NCI-H446 treated with DMSO at 0.1 percent for 48 hours (cell line): ENCODE data around the gene SIGLEC1.

ENCODE experiments used
- DNase-seq: peaks from one replicate; lab custom pipeline; 2025; lab: John Stamatoyannopoulos, UW

SIGLEC1 gene

DNA sequence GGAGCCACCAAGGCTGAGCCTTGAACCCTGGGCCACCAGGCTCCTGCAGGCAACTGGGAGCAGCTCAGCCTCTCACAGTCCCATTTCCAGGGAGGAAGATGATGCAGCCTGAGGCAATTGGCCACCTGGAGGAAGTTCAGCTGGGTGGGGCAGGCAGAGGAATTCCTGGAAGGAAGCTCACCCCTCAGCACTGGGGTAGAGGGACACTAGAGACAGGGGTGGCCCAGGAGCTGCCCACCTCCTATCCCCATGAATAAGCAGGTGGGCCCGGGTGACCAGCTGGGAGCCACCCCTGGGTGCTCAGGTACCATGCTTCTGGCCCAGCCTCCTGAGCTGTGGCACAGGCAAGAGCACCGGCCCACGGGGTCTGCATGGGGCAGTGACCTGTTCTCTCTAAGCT is 16.5 kb upstream of the SIGLEC1 start:
- DNase-seq, result no peak

DNA sequence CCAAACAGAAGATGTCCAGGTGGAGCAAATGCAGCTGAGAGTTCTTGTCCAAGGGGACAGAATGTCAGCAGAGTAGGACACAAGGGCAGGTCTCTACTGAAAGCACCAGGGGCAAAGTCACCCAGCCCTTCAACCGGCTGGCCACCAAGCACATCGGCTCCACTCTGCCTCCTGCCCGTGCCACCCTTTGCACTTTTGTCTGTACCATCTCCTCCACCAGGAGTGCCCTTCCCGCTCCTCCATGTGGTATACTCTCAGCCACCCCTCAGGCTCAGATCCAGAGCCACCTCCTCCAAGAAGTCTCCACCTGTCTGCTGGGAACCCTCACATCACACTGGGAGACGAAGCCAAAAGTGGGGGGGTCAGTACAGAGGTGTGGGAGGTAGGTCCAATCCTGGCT is 16.0 kb upstream of the SIGLEC1 start:
- DNase-seq, result no peak

DNA sequence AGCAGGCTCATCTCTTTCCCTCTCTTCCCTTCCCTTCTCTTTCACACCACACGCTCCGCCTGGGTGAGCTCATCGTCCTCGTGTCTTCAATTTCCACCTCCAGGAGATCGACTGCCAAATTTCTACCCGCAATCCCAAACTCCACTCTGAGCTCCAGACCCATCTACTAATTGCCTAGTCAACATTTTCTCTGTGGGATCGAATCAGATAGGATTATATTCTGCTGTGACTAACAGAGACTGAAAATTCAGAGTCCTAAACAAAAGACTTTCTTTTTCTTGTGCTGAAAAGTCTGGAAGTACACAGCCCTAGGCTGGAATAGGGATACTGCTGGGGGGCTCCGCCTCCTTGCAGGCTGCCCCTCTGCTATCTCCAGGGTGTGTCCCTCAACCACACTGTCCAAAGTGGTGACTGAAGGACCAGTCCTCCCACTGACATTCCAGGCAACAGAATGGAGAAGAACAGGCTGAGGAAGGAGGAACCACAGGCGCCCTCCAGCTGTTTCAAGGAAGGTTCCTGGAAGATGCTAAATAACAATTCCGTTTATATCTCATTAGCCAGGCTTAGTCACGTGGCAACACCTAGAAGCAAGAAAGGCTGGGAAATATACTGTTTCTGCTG is 15.1 kb upstream of the SIGLEC1 start:
- DNase-seq, result no peak

DNA sequence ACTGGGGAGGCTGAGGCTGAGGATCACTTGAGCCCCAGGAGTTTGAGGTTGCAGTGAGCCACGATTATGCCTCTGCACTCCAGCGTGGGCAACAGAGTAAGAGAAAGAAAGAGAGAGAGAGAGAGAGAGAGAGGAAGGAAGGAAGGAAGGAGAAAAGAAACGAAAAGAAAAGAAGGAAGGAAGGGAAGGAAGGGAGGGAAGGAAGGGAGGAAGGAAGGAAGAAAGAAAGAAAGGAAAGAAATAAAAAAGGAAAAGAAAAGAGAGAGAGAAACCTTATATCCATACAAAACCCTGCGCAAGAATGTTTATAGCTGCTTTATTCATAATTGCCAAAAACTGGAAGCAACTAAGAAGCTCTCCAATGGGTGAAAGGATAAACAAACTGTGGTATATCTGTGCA is 12.0 kb upstream of the SIGLEC1 start:
- no peak for DNase-seq

DNA sequence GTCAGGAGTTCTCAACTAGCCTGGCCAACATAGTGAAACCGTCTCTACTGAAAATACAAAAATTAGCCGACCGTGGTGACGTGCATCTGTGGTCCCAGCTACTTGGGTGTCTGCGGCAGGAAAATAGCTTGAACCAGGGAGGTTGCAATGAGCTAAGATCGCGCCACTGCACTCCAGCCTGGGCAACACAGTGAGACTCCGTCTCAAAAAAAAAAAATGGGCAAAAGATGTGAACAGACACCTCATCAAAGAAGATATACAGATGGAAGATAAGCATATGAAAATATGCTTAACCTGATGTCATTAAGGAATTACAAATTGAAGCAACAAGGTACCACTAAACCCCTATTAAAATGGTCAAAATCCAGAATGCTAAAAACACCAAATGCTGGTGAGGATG is 10.9 kb upstream of the SIGLEC1 start:
- DNase-seq, result no peak

DNA sequence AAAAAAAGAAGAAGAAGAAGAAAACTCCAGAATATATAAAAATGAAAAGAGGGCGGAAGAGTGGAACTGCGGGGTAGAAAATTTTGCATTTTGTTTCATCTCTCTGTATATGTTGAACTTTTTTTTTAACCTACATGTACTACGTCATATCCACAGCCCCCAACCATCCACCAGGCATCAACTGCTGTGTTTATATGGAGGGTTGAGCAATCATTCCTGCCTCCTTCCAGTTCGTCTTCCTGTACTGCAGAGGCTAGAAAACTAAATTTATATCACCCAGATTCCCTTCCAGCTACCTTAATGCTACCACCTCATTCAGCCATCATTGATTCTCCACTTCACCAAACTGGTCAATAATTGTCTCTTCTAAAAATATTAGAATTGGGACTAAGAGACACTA is 9.5 kb upstream of the SIGLEC1 start:
- no peak for DNase-seq

DNA sequence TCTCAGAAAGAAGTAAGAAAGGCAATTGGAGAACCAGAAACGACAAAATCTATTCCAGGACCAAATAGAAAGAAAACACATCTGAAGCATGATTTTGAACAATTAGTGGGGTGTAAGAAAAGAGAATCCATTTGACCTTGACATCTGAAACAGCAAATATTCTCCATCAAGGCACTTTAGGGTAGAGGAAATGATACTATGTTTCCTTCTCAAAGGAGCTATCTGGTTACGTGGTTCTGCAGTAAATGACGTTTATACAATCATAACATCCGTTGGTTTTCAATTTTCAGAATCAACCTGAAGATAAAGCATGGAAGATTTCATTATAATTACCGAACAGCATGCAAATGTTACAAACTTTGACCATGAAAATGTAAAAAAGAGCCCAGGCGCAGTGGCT is 8.2 kb upstream of the SIGLEC1 start:
- DNase-seq, result no peak

DNA sequence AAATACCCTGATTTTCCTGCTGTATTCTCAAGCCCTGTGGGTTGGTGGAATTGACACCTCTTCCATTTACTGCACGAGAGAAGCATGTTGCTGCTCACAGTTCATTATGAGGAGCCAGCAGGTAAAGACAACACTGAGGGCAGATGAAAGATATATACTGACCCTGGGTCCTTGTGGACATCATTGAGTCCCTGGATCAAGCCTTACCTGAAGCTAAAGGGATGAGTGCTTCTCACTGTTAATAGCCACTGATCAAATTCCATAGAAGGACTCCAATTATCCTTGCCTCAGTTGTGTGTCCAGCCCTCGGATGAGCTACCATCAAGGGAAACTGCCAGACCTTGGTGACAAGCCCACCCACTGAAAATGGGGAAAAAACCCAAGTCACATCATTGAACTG is 7.7 kb upstream of the SIGLEC1 start:
- DNase-seq, result no peak

DNA sequence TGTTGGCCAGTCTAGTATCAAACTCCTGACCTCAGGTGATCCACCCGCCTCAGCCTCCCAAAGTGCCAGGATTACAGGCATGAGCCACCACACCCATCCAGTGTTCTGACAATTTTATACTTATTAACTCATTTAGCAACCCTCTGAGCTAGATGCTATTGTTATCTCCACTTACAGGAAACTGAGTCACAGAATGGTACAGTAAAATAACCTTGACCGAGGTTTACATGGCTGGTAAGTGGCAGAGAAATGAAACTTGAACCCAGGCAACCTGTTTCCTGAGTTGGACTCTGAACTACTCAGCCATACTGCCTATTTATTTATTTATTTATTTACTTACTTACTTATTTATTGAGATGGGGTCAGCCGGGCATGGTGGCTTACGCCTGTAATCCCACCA is 6.6 kb upstream of the SIGLEC1 start:
- no peak for DNase-seq

DNA sequence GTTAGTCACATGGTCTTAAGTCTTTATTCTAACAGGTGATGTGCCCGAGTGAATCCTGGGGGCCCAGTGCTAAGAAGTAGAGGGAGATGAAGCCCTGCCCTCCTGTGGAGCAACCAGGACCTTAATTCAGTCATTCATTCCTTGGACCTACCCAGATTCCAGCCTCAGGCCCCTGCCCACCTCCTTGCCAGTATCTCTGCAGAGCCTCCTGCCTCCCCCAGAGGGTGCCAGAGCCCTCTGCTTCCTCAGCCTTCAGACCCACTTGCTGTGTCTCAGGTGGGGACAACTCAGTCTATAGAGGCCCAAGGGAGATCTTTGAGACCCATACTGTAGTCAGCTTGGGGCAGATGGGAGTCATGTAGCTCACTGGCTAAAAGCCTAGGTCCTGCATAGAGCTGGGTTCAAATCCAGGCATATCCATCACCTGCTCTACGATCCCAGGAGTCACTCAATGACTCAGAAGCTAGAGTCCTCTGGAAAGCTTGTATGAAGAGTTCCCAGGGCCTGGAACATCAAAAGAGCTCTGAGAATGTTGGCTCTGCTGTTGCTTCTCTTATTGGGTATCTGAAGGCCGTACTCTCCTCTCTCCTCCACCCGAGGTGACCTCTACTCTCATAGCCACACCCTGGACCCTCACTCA is 3.9 kb upstream of the SIGLEC1 start:
- peak; percentile 8 for DNase-seq

DNA sequence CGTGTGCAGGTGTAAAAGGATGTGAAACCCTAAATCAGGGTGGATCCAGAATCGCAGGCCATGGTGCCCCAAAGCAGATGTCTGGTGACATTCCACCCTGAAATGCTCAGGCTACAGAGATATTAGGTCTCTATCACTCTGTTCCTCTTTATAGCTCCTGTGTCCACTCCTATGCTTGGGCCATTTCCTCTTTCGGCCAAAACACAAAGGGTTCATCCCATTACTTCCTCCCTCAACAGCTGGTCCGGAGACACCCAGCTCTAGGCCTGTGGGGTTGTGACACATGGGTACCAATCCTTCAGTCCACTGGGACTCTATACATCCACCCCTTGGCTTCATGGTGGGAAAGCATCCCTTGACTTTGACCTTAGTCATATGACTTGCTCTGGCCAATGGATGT is 1.7 kb upstream of the SIGLEC1 start:
- no peak for DNase-seq

DNA sequence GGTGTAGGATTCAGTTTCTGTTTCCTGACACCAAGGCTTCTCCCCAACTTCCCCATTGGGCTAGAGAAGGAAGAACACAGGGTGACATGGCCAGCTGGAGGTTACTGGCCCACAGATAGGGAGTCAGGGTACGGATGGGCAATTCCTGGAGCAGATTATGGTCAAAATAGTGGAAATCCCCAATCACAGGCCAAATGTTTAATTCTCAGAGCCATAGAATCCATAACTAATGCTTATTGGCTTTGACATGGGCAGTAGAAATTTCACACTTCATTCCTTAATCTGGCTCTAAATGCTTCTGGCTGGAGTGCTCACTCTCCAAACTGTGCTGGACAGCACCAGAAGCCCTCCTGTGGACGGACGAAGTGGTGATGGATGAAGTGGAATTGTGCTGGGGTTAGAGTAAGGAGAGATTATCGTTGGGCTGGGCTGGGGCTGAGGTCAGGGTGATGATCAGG is 887 bp downstream of the SIGLEC1 start:
- DNase-seq, result no peak

DNA sequence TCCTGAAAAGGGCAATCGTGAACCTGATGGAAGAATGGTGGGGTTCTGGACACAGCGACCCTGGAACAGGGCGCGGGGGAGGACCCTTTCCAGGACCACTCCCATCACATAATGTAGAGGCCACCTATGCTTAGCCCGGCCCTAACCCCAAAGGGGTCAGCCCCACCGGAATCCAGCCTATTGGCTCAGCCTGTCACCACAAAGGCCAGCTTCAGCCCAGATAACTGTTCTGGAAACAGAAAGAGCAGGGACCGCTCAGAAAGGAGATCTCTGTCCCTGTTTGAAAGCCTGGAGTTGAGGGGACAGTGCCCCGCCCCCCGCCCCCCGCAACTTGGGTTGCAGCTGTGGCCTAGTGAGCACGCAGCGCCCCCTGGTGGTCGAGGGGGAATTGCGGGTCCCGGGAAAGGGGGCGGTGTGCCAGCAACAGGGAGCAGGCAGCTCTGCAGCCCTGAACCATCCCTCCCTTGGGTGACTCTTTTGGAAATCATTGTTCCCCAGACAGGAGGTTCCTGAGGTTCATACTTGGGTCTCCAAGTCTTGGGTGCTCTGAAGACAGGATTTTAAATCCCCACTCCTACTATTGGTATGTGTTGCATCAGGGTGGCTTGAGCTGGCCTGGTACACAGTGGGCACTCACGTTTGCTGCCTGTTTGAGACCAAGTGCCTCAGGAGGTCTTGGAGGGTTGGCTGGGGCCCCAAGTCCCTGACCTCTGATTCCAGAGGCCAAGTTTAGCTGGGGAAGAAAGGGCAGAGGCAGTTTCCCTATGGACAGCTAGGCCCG is 1.5 kb downstream of the SIGLEC1 start:
- DNase-seq, result no peak

DNA sequence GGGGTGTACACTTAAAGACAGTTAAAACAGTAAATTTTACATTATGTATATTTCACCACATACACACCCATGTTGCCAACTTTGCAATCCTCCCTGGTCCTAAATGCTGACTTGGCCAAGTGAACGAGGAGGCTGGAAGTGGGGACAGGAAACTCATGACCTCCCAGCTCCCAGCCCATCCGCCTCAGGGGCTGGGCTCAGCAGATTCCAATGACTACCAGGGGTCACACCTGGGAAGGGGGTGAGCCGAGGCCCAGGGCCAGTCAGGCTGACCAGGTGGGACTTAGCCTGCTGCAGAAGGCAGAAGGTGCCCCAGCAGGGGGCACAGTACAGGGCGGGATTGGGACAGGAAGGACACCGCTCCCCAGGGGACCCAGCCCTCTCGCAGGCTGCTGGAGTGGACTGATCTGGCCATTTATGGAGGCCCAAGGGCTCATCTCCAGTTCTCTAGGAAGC is 2.4 kb downstream of the SIGLEC1 start:
- DNase-seq, result no peak

DNA sequence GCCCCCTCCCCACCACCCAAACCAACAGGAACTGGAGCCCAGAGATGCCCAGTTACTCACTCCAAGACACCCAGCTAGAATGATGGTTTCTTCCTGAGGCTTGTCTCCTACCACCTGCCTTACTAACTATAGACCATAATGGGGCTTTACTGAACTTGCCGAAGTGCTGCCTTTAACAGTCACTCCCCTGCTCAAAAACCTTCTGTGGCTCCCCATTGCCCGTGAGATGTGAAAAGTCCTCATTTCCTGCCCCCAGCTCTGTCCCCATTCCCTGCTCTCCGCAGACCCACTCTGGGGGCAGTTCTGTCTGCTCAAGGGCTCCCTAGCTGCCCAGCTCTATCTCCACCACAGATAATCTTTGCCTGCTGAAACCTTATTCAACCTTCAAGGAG is 4.9 kb downstream of the SIGLEC1 start:
- DNase-seq, result no peak

DNA sequence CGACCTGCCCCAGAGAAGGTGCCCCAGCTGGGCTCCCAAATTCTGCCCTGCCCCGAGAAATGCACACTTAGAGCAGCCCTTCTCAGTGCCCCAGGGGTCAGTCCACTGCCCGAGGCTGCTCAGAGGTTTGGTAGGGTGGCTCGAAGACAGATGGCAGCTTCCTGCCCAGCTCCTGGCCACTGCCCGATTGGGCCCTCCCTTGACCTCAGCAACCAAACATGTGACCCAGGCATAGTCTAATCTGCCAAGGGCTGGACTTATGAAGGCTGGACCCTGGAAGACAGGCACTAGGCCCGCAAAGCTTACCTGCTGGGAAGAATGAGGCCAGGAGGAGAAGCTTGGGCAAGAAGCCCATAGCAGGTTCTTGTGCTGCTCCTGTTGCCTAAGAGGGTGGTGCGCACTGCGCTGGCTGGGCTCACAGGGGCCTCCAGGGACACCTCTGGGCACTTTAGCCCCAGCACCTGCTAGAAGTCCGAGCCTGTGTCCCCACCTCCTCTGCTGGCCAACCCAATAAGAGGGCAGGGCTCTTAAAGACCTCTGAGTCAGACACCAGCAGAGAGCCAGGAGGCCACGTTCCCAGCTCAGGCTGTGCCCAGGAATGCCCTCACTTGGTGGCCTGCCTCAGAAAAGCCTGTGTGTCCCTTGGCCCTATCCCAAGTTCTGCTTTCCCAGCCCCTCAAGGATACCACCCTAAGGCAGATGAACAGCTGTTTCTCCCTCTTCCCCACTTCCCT is 5.5 kb downstream of the SIGLEC1 start:
- DNase-seq, result no peak

DNA sequence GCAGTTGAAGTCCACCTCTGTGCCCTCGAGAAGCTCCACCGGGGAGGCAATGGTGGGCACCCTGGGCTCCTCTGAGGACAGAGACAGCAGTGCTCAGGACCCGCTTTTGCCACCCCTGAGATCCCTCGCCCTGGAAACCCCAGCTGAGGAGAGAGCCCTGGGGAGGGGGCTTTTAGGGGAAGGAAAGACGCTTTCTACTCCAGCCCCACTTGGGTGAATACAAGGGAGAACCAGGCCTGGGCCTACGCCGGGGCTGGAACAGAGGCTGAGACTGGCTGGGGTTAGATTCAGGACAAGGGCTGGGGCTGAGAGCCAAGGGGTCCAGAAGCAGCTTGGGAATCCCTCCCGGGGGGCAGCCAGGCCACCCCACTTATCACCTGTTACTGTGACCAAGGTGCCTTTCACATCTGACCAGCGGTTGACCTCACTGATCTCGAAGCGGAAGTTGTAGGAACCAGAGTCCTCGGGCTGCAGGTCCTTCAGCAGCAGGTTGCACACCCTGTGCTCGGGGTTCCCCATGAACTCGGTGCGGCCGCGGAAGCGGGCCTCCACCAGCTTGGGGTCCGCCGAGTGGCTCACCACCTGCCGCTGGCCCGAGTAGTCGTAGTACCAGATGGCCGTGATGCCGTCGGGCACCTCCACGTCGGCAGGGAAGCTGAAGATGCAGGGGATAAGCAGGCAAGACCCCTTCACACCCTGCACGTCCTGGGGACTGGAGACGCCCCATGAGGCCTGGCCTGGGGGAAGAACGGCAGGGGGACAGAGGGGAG is 6.2 kb downstream of the SIGLEC1 start:
- no peak for DNase-seq

DNA sequence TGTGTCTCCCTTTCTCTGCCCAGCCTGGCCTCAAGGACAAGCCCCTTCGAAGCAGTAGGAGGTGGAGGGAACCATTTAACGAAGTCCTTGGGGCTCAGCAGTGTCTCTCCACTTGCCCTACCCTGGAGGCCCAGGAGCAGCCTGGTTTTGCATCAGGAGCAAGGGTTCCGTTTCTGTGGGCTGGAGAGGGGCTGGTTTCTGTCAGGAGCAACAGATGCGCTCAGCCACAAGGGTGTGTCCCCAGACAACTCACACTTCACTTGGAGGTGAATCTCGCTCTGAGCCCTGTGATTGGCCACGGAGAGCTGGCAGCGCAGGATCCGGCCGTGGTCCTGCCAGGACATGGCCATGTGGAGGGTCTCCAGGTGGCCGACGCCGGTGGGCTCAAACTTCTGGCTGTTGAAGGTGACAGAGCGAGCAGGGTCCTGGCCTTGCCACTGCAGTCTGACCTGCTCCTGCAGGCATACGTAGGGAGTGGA is 6.9 kb downstream of the SIGLEC1 start:
- no peak for DNase-seq

DNA sequence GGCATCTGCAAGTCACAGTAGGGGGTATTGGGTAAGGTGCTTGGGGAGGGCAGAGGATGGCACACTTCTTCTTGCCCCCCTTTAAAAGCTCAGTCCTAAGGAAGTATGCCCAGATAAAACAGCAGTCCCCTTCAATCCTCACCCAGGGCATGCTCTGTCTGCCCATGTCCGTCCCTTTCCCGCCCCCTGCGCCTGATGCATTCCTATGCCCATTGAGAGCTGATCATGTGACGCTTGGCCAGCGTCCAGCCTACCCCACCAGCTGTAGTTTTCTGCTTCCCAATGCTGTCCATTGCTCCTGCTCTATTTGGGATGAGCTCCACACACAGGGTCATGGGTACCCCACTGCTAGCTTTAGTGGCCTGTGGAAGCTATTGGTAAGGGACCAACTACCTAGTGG is 8.3 kb downstream of the SIGLEC1 start:
- no peak for DNase-seq

DNA sequence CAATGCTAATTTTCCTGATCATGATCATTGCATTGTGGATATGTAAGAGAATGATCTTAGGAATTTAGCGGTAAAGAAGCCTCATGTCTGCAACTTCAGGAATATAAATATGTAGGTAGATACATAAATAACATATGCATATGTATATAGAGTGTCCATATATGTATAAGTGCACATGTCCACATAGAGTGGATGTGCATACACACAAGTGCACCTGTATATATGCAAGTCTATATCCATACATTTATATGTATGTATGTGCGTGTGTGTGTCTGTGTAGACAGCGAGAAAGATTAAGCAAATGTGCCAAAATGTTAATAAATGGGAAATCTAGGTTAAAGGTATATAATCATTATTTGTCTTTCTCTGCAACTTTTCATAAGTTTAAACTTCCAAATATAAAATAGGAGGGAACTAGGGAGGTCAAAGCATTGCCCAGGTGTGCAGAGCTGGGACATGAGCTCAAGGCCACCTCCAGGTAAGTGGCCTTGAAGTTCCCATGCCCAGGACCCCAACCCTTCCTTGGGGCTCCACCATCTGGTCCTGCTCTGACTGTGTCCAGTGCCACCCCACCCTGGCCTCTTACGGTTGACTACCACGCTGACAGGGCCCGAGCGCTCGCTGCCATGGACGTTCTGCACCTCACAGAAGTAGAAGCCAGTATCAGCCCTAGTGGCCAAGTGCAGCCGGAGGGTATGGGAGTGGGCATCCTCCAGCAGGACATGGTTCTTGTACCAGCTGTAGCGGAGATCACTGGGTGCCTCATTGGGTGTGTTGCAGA is 9.6 kb downstream of the SIGLEC1 start:
- DNase-seq, result no peak
